Measurements from ENCODE around the gene NR4A2.
"Not testable (repeated sequence)": the region's sequence is repeated elsewhere in the genome, so short reads cannot be mapped to it uniquely, and the experiment has no call there.

Gene NR4A2

GRCh38 chr2:156320486-156321098 is 11.9 kb downstream of the NR4A2 start:
- peak; percentile 33 for DNase-seq

GRCh38 chr2:156319811-156320485 is 12.6 kb downstream of the NR4A2 start:
- DNase-seq, result peak; percentile 15

- DNase-seq, result no peak
Observed at GRCh38 chr2:156317631-156318030, 14.9 kb downstream of the NR4A2 start.

DNA sequence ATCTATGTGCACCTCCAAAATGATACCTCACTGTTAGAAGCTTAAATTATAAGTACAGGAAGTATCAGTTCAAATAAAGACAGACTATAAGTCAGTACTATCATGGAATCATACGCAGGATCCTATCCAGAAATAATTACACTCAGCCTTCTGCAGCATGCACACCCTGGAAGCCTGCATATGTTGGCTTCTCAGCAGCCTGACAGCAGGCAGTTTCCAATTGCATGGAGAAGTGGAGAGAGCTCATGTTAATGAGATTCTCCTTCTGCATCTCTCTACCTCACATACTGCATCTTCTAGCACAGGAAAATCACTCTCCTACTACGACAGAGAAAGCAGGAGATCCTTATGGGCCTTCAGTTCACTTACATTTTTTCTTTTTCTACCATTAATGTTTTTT is 20.5 kb downstream of the NR4A2 start:
- DNase-seq, result no peak

GRCh38 chr2:156310773-156311172 is 21.7 kb downstream of the NR4A2 start:
- no peak for DNase-seq

DNA sequence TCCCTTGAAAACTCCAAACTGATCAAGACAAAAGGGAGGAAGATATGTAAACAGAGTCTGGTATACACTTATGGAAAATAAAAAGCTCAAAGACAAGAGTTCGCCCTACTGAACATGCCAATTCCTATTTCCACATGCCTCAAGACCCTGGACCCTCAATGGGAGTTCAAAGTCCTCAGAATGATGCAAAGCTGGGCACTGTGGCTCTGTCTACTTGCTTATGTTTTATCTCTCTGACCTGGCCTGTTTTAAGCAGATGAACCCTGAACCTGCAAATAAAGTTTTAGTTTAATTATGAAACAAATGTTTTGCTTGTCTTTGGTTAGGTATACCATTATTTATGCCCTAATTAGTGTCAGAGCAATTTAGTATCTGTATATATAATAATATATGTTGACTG is 22.6 kb downstream of the NR4A2 start:
- DNase-seq, result no peak

GRCh38 chr2:156309167-156309566 is 23.4 kb downstream of the NR4A2 start:
- DNase-seq, result no peak

- DNase-seq, result no peak
Observed at GRCh38 chr2:156306821-156307220, 25.7 kb downstream of the NR4A2 start.

DNA sequence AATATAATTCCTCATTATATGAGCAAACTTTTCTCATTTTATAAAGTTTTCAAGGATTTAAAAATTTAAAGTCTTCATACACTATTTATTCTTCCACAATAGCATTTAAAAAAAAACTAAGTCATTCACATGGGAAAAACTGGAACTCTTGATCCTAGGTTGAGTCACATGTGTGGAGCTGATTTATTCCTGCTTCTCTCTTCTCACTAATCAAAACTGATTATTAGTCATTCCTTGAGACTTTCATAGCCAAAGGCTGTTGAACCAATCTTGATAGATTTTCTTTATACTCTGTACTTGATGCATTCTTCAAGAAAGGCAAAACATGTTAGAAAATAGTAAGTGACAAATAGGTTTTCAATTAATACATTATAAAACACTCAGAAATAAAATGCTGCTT is 27.4 kb downstream of the NR4A2 start:
- no peak for DNase-seq

- no peak for DNase-seq
Observed at GRCh38 chr2:156300337-156300736, 32.2 kb downstream of the NR4A2 start.

- DNase-seq, result no peak
Observed at GRCh38 chr2:156294945-156295580, 37.5 kb downstream of the NR4A2 start.

DNA sequence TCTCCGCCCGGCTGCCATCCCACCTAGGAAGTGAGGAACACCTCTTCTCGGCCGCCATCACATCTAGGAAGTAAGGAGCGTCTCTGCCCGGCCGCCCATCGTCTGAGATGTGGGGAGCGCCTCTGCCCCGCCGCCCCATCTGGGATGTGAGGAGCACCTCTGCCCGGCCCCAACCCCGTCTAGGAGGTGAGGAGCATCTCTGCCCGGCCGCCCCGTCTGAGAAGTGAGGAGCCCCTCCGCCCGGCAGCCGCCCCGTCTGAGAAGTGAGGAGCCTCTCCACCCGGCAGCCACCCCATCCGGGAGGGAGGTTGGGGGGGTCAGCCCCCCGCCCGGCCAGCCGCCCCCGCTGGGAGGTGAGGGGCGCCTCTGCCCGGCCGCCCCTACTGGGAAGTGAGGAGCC is 39.1 kb downstream of the NR4A2 start:
- not testable (repeated sequence) for DNase-seq

- DNase-seq, result no peak
Observed at GRCh38 chr2:156279446-156280150, 52.9 kb downstream of the NR4A2 start.
